Measurements from ENCODE around the gene ASH1L. TPM values are rescaled to one million over a fixed set of nuclear protein-coding genes. Genes with fewer than 3 reads are reported as not detected.

Gene ASH1L
- total and polyA plus RNA-seq, 8 donors: 42.3 to 55.4 (median 49.9) TPM

- H3K36me3 ChIP-seq: peaks cover 0 to 41% of the 10 kb centered on the region in 2 donors
- TF ChIP-seq CTCF (IDR thresholded peaks at IDR 0.05): no peak
- DNase-seq (no peak), ATAC-seq (no peak)
- intact Hi-C loops (cut with DNase I): no loop called here
- H3K27me3 ChIP-seq: no peaks in the 10 kb centered on the region
- H3K4me3 ChIP-seq: no peak overlapping the region
- H3K4me1 ChIP-seq: peaks cover 0 to 5% of the 10 kb centered on the region in 2 donors
- no peaks in the 10 kb centered on the region for H3K9me3 ChIP-seq
- H3K27ac ChIP-seq: no peak overlapping the region
Measured at GRCh38 chr1:155481741-155482241, 80.8 kb downstream of the ASH1L start.

GRCh38 chr1:155479205-155479604 is 83.4 kb downstream of the ASH1L start:
- ATAC-seq: peak; percentile 47
- H3K27ac ChIP-seq: no peak overlapping the region
- DNase-seq: no peak
- no peaks in the 10 kb centered on the region for H3K27me3 ChIP-seq
- peaks cover 0 to 47% of the 10 kb centered on the region in 2 donors for H3K36me3 ChIP-seq
- no peaks in the 10 kb centered on the region for H3K4me1 ChIP-seq
- no peak for TF ChIP-seq CTCF (IDR thresholded peaks at IDR 0.05)
- no peaks in the 10 kb centered on the region for H3K9me3 ChIP-seq
- intact Hi-C loops (cut with DNase I): no loop called here
- H3K4me3 ChIP-seq: no peak overlapping the region

- TF ChIP-seq CTCF (IDR thresholded peaks at IDR 0.05): no peak
- no peak for DNase-seq
- H3K4me3 ChIP-seq: no peak overlapping the region
- no peak for ATAC-seq
- H3K27ac ChIP-seq: no peak overlapping the region
- intact Hi-C loops (cut with DNase I): no loop called here
- no peaks in the 10 kb centered on the region for H3K9me3 ChIP-seq
- peaks cover 0 to 47% of the 10 kb centered on the region in 2 donors for H3K36me3 ChIP-seq
- H3K27me3 ChIP-seq: no peaks in the 10 kb centered on the region
- H3K4me1 ChIP-seq: peaks cover 0 to 2% of the 10 kb centered on the region in 2 donors
Measured at GRCh38 chr1:155478270-155478852, 84.2 kb downstream of the ASH1L start.

GRCh38 chr1:155474146-155474545 is 88.5 kb downstream of the ASH1L start:
- Histone ChIP-seq H3K4me3 (no peak overlapping the region), H3K27me3 (no peaks in the 10 kb centered on the region), H3K36me3 (peaks cover 0 to 38% of the 10 kb centered on the region in 2 donors), H3K9me3 (peaks cover 0 to 17% of the 10 kb centered on the region in 2 donors), H3K4me1 (peaks cover 0 to 2% of the 10 kb centered on the region in 2 donors), H3K27ac (no peak overlapping the region)
- ATAC-seq: peak; percentile 50
- no peak for DNase-seq
- intact Hi-C loops (cut with DNase I): no loop called here
- TF ChIP-seq CTCF (IDR thresholded peaks at IDR 0.05): no peak

- peaks cover 0 to 17% of the 10 kb centered on the region in 2 donors for H3K9me3 ChIP-seq
- no peak for TF ChIP-seq CTCF (IDR thresholded peaks at IDR 0.05)
- no peak overlapping the region for H3K27ac ChIP-seq
- intact Hi-C loops (cut with DNase I): no loop called here
- no peak overlapping the region for H3K4me3 ChIP-seq
- peaks cover 0 to 2% of the 10 kb centered on the region in 2 donors for H3K4me1 ChIP-seq
- no peaks in the 10 kb centered on the region for H3K27me3 ChIP-seq
- DNase-seq (no peak), ATAC-seq (peak; percentile 86)
- peaks cover 0 to 31% of the 10 kb centered on the region in 2 donors for H3K36me3 ChIP-seq
Measured at GRCh38 chr1:155473151-155473821, 89.3 kb downstream of the ASH1L start.
